Stimulated activated CD4-positive, alpha-beta T cell treated with anti-CD3 and anti-CD28 coated beads, Interleukin-1b, Interleukin-23, amount 100 ng/mL, for 1 hour (primary cell): ENCODE measurements around the gene ACSF2.

Experiments used
- DNase-seq, 2 donors: peaks; one replicate each; pipeline ENCODE4 v3.0.0-alpha.2; 2020; ENCODE audit warnings: low read depth in 2 of 2

ACSF2 gene

GRCh38 chr17:50501054-50501453, 75.0 kb downstream of the ACSF2 start:
- DNase-seq, result no peak

GRCh38 chr17:50502301-50502990, 76.4 kb downstream of the ACSF2 start:
- no peak for DNase-seq

GRCh38 chr17:50505591-50506130, 79.6 kb downstream of the ACSF2 start:
- no peak for DNase-seq

GRCh38 chr17:50506298-50506697, 80.3 kb downstream of the ACSF2 start:
- DNase-seq, result no peak

- peak; percentile 37 to 63 for DNase-seq
These were observed 82.0 kb downstream of the ACSF2 start, which contains the start of gene MYCBPAP for GRCh38 chr17:50507871-50508572. MYCBPAP (plus strand) TSS chr17:50508439; CDS start chr17:50508675, 236 bp downstream.

- DNase-seq, result no peak
These were observed 82.8 kb downstream of the ACSF2 start for GRCh38 chr17:50508573-50509460.

GRCh38 chr17:50511058-50511457, 85.0 kb downstream of the ACSF2 start:
- no peak for DNase-seq

- DNase-seq, result no peak
These were observed 87.5 kb downstream of the ACSF2 start for GRCh38 chr17:50513495-50513894.

- no peak for DNase-seq
These were observed 88.4 kb downstream of the ACSF2 start for GRCh38 chr17:50514388-50514787.

GRCh38 chr17:50514936-50515702, 89.1 kb downstream of the ACSF2 start:
- DNase-seq, result no peak

- DNase-seq, result no peak
These were observed 91.0 kb downstream of the ACSF2 start for GRCh38 chr17:50517011-50517410.

- no peak for DNase-seq
These were observed 91.7 kb downstream of the ACSF2 start for GRCh38 chr17:50517504-50518383.

GRCh38 chr17:50518384-50519023, 92.5 kb downstream of the ACSF2 start:
- DNase-seq, result no peak

GRCh38 chr17:50519141-50519834, 93.3 kb downstream of the ACSF2 start:
- DNase-seq, result no peak

GRCh38 chr17:50520483-50520882, 94.5 kb downstream of the ACSF2 start:
- no peak for DNase-seq

GRCh38 chr17:50521514-50521913, 95.5 kb downstream of the ACSF2 start:
- no peak for DNase-seq

GRCh38 chr17:50522766-50523165, 96.7 kb downstream of the ACSF2 start:
- DNase-seq, result no peak

- DNase-seq, result no peak
These were observed 97.2 kb downstream of the ACSF2 start for GRCh38 chr17:50523208-50523607.
